ENCODE results near the gene NBL1.

- TF ChIP-seq EZH2 (IDR thresholded peaks at IDR 0.05) (no peak), POLR2AphosphoS5 (IDR thresholded peaks at IDR 0.05; ENCODE audit: borderline replicate concordance, low read depth, low read length) (no peak)
These were observed 13.3 kb upstream of the NBL1 start for GRCh38 chr1:19630720-19631395.

All from SK-N-MC (cell line).